ENCODE data around the gene FUS. TPM values are rescaled to one million over a fixed set of nuclear protein-coding genes. Genes with fewer than 3 reads are reported as not detected.

Gene FUS
- total and polyA plus RNA-seq, 9 of the 15 experiments (the other 6 are each of a cell fraction or from before 2014, with no cell fraction given), result 43.9 to 575 (median 87.2) TPM

DNA sequence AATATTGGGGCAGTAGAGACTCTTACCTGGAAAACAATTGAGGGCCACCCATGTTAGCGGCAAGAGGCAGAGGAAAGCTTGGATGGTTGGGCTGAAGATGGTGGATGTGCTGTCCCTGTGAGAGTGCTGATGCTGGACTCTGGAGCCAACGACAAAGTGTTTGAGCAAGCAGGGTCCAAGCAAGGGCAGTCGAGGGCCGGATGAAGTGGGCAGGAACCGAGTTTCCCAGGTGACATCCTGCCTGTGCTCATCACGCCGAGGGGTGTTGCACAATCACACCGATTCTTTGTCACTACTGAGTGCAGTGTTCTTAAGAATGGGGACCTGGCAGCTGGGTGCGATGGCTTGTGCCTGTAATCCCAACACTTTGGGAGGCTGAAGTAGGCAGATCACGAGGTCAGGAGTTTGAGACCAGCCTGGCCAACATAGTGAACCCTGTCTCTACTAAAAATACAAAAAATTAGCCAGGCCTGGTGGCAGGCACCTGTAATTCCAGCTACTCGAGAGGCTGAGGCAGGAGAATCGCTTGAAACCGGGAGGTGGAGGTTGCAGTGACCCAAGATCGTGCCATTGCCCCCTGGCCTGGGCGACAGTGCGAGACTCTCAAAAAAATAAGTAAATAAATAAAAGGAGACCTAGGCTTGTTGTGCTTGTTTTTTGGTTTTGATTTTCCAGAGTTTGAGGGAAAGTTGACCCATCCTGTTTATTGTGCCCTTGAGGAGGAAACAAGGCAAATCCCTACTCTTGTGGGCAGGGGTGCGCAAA, 16.6 kb downstream of the FUS start:
- H3K36me3 ChIP-seq (ENCODE audit: control insufficient read depth, insufficient read depth, low read length), result peaks cover 55% of the 10 kb centered on the region
- H3K4me1 ChIP-seq (replicated peaks in 1 of 2; ENCODE audit: control insufficient read depth in 2 of 2, insufficient read depth in 2 of 2, low read length in 2 of 2), result peaks cover 10 to 18% of the 10 kb centered on the region in 2 experiments; a peak in 4 of 5 replicates
- FAIRE-seq (no peak), ATAC-seq (peak; percentile 7), DNase-seq (ENCODE audit: extremely low read depth in 1 of 4, low spot score in 3 of 4) (no peak)
- no peak overlapping the region for H3K4me2 ChIP-seq (ENCODE audit: insufficient read depth, low read length)
- CTCF ChIA-PET (ENCODE audit: low intra/inter-chr PET ratio), result no interaction called here
- intact Hi-C loops (cut with micrococcal nuclease) (no loop called here), in situ Hi-C loops (cut with MboI) (no loop called here)
- peak overlapping the region; percentile 10; the same call in 1 of the 3 replicates for H3K27ac ChIP-seq (ENCODE audit: extremely low read depth, low read depth, low read length)
- H3K27me3 ChIP-seq (ENCODE audit: control insufficient read depth in 2 of 2, insufficient read depth in 2 of 2, low read length in 2 of 2), result no peaks in the 10 kb centered on the region
- no peaks in the 10 kb centered on the region for H3K9me3 ChIP-seq (replicated peaks; ENCODE audit: control insufficient read depth, insufficient read depth, low read depth, low read length)
- H3K4me3 ChIP-seq, result no peak overlapping the region
- H3K79me2 ChIP-seq (ENCODE audit: control insufficient read depth, insufficient read depth, low read length), result peaks cover under 1% of the 10 kb centered on the region; the same call in 1 of the 3 replicates
- no peak overlapping the region for H3K9ac ChIP-seq (ENCODE audit: insufficient read depth in 1 of 2, low read depth in 2 of 2, low read length in 2 of 2)
- POLR2A ChIA-PET, result interaction anchor here (0.6 to 8.2 kb wide), 7 partner anchors 11 to 257 kb away, joined by 3 to 63 read pairs (median 14); partner anchors contain the start of genes FUS, PYDC1 and TRIM72
- no peaks in the 10 kb centered on the region for H3K9me1 ChIP-seq (ENCODE audit: control insufficient read depth, insufficient read depth, low read length)
- no peak overlapping the region for H2AFZ ChIP-seq (ENCODE audit: low read depth, low read length)
- H4K20me1 ChIP-seq (replicated peaks; ENCODE audit: control insufficient read depth, insufficient read depth, low read length), result peaks cover 23% of the 10 kb centered on the region
- BruUV-seq (replicated peaks), result no TSS peak
- 75% methylated on average over 17 of the region's 17 CpGs for WGBS (ENCODE audit: insufficient coverage, low coverage, missing lambda C conversion rate)
- no peak for TF ChIP-seq CBX1 (IDR thresholded peaks at IDR 0.05; ENCODE audit: low read depth)
- no peak for TF ChIP-seq NR3C1 (CRISPR knock-in tag; IDR thresholded peaks at IDR 0.05)
- no peak for TF ChIP-seq ZFPM2 (CRISPR knock-in tag; IDR thresholded peaks at IDR 0.05)
- TF ChIP-seq RBM15 (IDR thresholded peaks at IDR 0.05; ENCODE audit: insufficient read depth, low read length), result no peak
- TF ChIP-seq ZKSCAN1 (IDR thresholded peaks at IDR 0.05; ENCODE audit: low read depth, low read length), result no peak
- no peak for TF ChIP-seq ZNF165 (CRISPR knock-in tag; IDR thresholded peaks at IDR 0.05; ENCODE audit: borderline replicate concordance)
- TF ChIP-seq SMARCA5 (IDR thresholded peaks at IDR 0.05), result no peak
- no peak for TF ChIP-seq RHOXF2B (CRISPR knock-in tag; conservative IDR thresholded peaks at IDR 0.05)
- TF ChIP-seq NEUROD1 (IDR thresholded peaks at IDR 0.05; ENCODE audit: borderline replicate concordance, low read depth, low read length, partially characterized antibody), result no peak
- no peak for TF ChIP-seq ZNF76 (CRISPR knock-in tag; IDR thresholded peaks at IDR 0.05; ENCODE audit: borderline replicate concordance)
- TF ChIP-seq SIX5 (IDR thresholded peaks at IDR 0.05; ENCODE audit: borderline replicate concordance in 1 of 2, insufficient read depth in 1 of 2, low read depth in 1 of 2, low read length in 2 of 2), result no peak
- TF ChIP-seq ZNF707 (CRISPR knock-in tag; conservative IDR thresholded peaks at IDR 0.05), result no peak
- TF ChIP-seq NFYB (IDR thresholded peaks at IDR 0.05; ENCODE audit: extremely low read depth, insufficient read length), result no peak
- peak; percentile 83 for TF ChIP-seq CEBPG (CRISPR knock-in tag; IDR thresholded peaks at IDR 0.05)
- TF ChIP-seq CEBPG (tag; conservative IDR thresholded peaks at IDR 0.05 in 1 of 2, IDR thresholded peaks at IDR 0.05 in 1 of 2), result peak; percentile 74 to 79
- TF ChIP-seq ETS1 (conservative IDR thresholded peaks at IDR 0.05; ENCODE audit: control insufficient read depth, low read depth, low read length), result no peak
- TF ChIP-seq RBFOX2 (IDR thresholded peaks at IDR 0.05; ENCODE audit: low read depth, low read length), result peak; percentile 38
- TF ChIP-seq MYNN (IDR thresholded peaks at IDR 0.05), result peak; percentile 63; the same call in 1 of the 2 replicates
- no peak for TF ChIP-seq MYNN (CRISPR knock-in tag; IDR thresholded peaks at IDR 0.05)
- TF ChIP-seq EWSR1 (IDR thresholded peaks at IDR 0.05; ENCODE audit: borderline replicate concordance, low read depth, partially characterized antibody), result peak; percentile 38
- no peak for TF ChIP-seq ZNF316 (IDR thresholded peaks at IDR 0.05)
- no peak for TF ChIP-seq ZNF253 (CRISPR knock-in tag; conservative IDR thresholded peaks at IDR 0.05)
- no peak for TF ChIP-seq GTF2F1 (IDR thresholded peaks at IDR 0.05; ENCODE audit: low read depth, low read length)
- peak; percentile 70 for TF ChIP-seq POLR2A (conservative IDR thresholded peaks at IDR 0.05)
- no peak for TF ChIP-seq SRSF7 (optimal IDR thresholded peaks at IDR 0.05; ENCODE audit: low read depth, low read length)
